A549 treated with AZD9567 at 1 μM for 4 hours (cell line): ENCODE data around the gene KRTAP9-4. TPM values are rescaled to one million over a fixed set of nuclear protein-coding genes. Genes with fewer than 3 reads are reported as not detected.

Experiments
- total RNA-seq: library from RNA; stranded (reverse); fragments of 200-300 nt; extraction: Qiagen RNA extraction; gene quantifications from 5 replicates; pipeline ENCODE4 v1.2.3, GENCODE V29; 2022; ENCODE audit not compliant: insufficient read depth

KRTAP9-4 gene
- not detected in 5 replicates for total RNA-seq

GRCh38 chr17:41249637-41250240 is at the start of gene KRTAP9-4:
Gene KRTAP9-4, plus strand, starts transcription at chr17:41249687. Its CDS starts 34 bp downstream, at chr17:41249721.

GRCh38 chr17:41226598-41227095 is 22.8 kb upstream of the KRTAP9-4 start, which contains the start of gene KRTAP9-2:
Gene KRTAP9-2, plus strand, starts transcription at chr17:41226648. Its CDS starts 7 bp downstream, at chr17:41226655.

GRCh38 chr17:41232399-41233105 is 16.9 kb upstream of the KRTAP9-4 start, which contains the start of gene KRTAP9-3:
Gene KRTAP9-3, plus strand, starts transcription at chr17:41232449. Its CDS starts 53 bp downstream, at chr17:41232502.

GRCh38 chr17:41237949-41238437 is 11.5 kb upstream of the KRTAP9-4 start, which contains the start of gene KRTAP9-8:
Gene KRTAP9-8, plus strand, starts transcription at chr17:41237999. Its CDS starts 53 bp downstream, at chr17:41238052.

GRCh38 chr17:41255381-41256290 is 6.1 kb downstream of the KRTAP9-4 start, which contains the start of gene KRTAP9-9:
Gene KRTAP9-9, plus strand, starts transcription at chr17:41255384.

GRCh38 chr17:41265078-41265477 is 15.6 kb downstream of the KRTAP9-4 start, which contains the start of gene KRTAP9-6:
Gene KRTAP9-6, plus strand, starts transcription at chr17:41265378. Its CDS starts 0 bp downstream, at chr17:41265378.

GRCh38 chr17:41275648-41276190 is 26.2 kb downstream of the KRTAP9-4 start, which contains the start of gene KRTAP9-7:
Gene KRTAP9-7, plus strand, starts transcription at chr17:41275698. Its CDS starts 0 bp downstream, at chr17:41275698.

Other genes starting within 250 kb of the KRTAP9-4 start
- 0.16 to 3.6 TPM (median 0.25 TPM) in 5 replicates for gene KRTAP3-2, start 249.8 kb upstream of the KRTAP9-4 start, total RNA-seq
- not detected in 5 replicates for gene KRTAP3-1, start 240.6 kb upstream of the KRTAP9-4 start, total RNA-seq
- gene KRTAP1-5, start 222.5 kb upstream of the KRTAP9-4 start, total RNA-seq, result not detected in 5 replicates
- not detected in 5 replicates for gene KRTAP1-4, start 219.5 kb upstream of the KRTAP9-4 start, total RNA-seq
- gene KRTAP1-3, start 214.8 kb upstream of the KRTAP9-4 start, total RNA-seq, result not detected in 5 replicates
- not detected in 5 replicates for gene KRTAP1-1, start 208.2 kb upstream of the KRTAP9-4 start, total RNA-seq
- not detected in 5 replicates for gene KRTAP2-1, start 202.4 kb upstream of the KRTAP9-4 start, total RNA-seq
- not detected in 5 replicates for gene KRTAP2-2, start 194.5 kb upstream of the KRTAP9-4 start, total RNA-seq
- gene KRTAP2-3, start 189.6 kb upstream of the KRTAP9-4 start, total RNA-seq, result 0.09 to 0.19 TPM (median 0.17 TPM) in 4 of 5 replicates, not detected in the other
- not detected in 5 replicates for gene KRTAP2-4, start 183.8 kb upstream of the KRTAP9-4 start, total RNA-seq
- not detected in 5 replicates for gene KRTAP4-7, start 165.5 kb upstream of the KRTAP9-4 start, total RNA-seq
- not detected in 5 replicates for gene KRTAP4-8, start 151.5 kb upstream of the KRTAP9-4 start, total RNA-seq
- gene KRTAP4-16, start 147.5 kb upstream of the KRTAP9-4 start, total RNA-seq, result not detected in 5 replicates
- not detected in 5 replicates for gene KRTAP4-9, start 144.3 kb upstream of the KRTAP9-4 start, total RNA-seq
- not detected in 5 replicates for gene KRTAP4-11, start 131.3 kb upstream of the KRTAP9-4 start, total RNA-seq
- not detected in 5 replicates for gene KRTAP4-12, start 125.5 kb upstream of the KRTAP9-4 start, total RNA-seq
- gene KRTAP4-6, start 109.1 kb upstream of the KRTAP9-4 start, total RNA-seq, result not detected in 5 replicates
- not detected in 5 replicates for gene KRTAP4-5, start 99.9 kb upstream of the KRTAP9-4 start, total RNA-seq
- 0.07 TPM in 1 of 5 replicates, not detected in the others for gene KRTAP4-4, start 88.9 kb upstream of the KRTAP9-4 start, total RNA-seq
- gene KRTAP4-3, start 81.5 kb upstream of the KRTAP9-4 start, total RNA-seq, result not detected in 5 replicates
- not detected in 5 replicates for gene KRTAP4-2, start 71.5 kb upstream of the KRTAP9-4 start, total RNA-seq
- not detected in 5 replicates for gene KRTAP4-1, start 64.8 kb upstream of the KRTAP9-4 start, total RNA-seq
- not detected in 5 replicates for gene KRTAP9-1, start 59.8 kb upstream of the KRTAP9-4 start, total RNA-seq
- gene KRTAP9-2, start 23.0 kb upstream of the KRTAP9-4 start, total RNA-seq, result not detected in 5 replicates
- not detected in 5 replicates for gene KRTAP9-3, start 17.2 kb upstream of the KRTAP9-4 start, total RNA-seq
- gene KRTAP9-8, start 11.7 kb upstream of the KRTAP9-4 start, total RNA-seq, result not detected in 5 replicates
- not detected in 5 replicates for gene KRTAP9-9, start 5.7 kb downstream of the KRTAP9-4 start, total RNA-seq
- gene KRTAP9-6, start 15.7 kb downstream of the KRTAP9-4 start, total RNA-seq, result not detected in 5 replicates
- not detected in 5 replicates for gene KRTAP9-7, start 26.0 kb downstream of the KRTAP9-4 start, total RNA-seq
- gene KRTAP29-1, start 53.2 kb downstream of the KRTAP9-4 start, total RNA-seq, result not detected in 5 replicates
- gene KRTAP16-1, start 59.6 kb downstream of the KRTAP9-4 start, total RNA-seq, result not detected in 5 replicates
- not detected in 5 replicates for gene KRTAP17-1, start 66.0 kb downstream of the KRTAP9-4 start, total RNA-seq
- gene KRT33A, start 101.1 kb downstream of the KRTAP9-4 start, total RNA-seq, result not detected in 5 replicates
- gene KRT33B, start 120.1 kb downstream of the KRTAP9-4 start, total RNA-seq, result not detected in 5 replicates
- 0.21 to 1.2 TPM (median 0.29 TPM) in 5 replicates for gene KRT34, start 132.6 kb downstream of the KRTAP9-4 start, total RNA-seq
- gene KRT31, start 147.9 kb downstream of the KRTAP9-4 start, total RNA-seq, result not detected in 5 replicates
- gene KRT37, start 174.9 kb downstream of the KRTAP9-4 start, total RNA-seq, result not detected in 5 replicates
- gene KRT38, start 191.3 kb downstream of the KRTAP9-4 start, total RNA-seq, result not detected in 5 replicates
- not detected in 5 replicates for gene KRT32, start 217.7 kb downstream of the KRTAP9-4 start, total RNA-seq
- gene KRT35, start 231.5 kb downstream of the KRTAP9-4 start, total RNA-seq, result not detected in 5 replicates
- gene KRT36, start 240.2 kb downstream of the KRTAP9-4 start, total RNA-seq, result not detected in 5 replicates